Gastroesophageal sphincter (tissue), 3 donors: ENCODE results near the gene SPACDR.

ENCODE experiments used
- EP300 ChIP-seq: sonication (generic); formaldehyde crosslinking; IDR thresholded peaks from one replicate; pipeline ENCODE4 v1.6.1; 2017; ENCODE audit warnings: antibody characterized with exemption, mild to moderate bottlenecking
- POLR2AphosphoS5 ChIP-seq: sonication (generic); formaldehyde crosslinking; IDR thresholded peaks from one replicate; pipeline ENCODE4 v1.6.1; 2017; ENCODE audit warnings: antibody characterized with exemption
- TF ChIP-seq, protein P1 (sequence below), 4 experiments: fragments of 200-600 bp in 2 of 4; fragments of 450-650 bp in 2 of 4; sonication (generic) in 1 of 4; IDR thresholded peaks; one replicate each; pipeline ENCODE4 v1.5.1; 2017 to 2019; ENCODE audit warnings: antibody characterized with exemption in 4 of 4, mild to moderate bottlenecking in 2 of 4, moderate library complexity in 2 of 4

DNA sequence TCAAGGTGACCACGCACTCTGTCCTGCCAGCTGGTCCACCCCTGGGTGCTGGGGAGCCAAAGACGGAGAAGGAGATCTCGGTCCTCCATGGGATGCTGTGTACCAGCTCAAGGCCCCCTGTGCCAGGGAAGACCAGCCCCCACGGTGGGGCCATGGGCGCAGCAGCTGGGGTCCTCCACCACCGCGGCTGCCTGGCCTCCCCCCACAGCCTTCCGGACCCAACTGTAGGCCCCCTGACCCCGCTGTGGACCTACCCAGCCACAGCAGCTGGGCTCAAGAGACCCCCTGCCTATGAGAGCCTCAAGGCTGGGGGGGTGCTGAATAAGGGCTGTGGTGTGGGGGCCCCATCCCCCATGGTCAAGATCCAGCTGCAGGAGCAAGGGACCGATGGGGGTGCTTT lies 25.1 kb upstream of the SPACDR start:
- TF ChIP-seq, protein P1, sequence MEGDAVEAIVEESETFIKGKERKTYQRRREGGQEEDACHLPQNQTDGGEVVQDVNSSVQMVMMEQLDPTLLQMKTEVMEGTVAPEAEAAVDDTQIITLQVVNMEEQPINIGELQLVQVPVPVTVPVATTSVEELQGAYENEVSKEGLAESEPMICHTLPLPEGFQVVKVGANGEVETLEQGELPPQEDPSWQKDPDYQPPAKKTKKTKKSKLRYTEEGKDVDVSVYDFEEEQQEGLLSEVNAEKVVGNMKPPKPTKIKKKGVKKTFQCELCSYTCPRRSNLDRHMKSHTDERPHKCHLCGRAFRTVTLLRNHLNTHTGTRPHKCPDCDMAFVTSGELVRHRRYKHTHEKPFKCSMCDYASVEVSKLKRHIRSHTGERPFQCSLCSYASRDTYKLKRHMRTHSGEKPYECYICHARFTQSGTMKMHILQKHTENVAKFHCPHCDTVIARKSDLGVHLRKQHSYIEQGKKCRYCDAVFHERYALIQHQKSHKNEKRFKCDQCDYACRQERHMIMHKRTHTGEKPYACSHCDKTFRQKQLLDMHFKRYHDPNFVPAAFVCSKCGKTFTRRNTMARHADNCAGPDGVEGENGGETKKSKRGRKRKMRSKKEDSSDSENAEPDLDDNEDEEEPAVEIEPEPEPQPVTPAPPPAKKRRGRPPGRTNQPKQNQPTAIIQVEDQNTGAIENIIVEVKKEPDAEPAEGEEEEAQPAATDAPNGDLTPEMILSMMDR (IDR thresholded peaks at IDR 0.05): no peak
- TF ChIP-seq POLR2AphosphoS5 (no peak), EP300 (no peak)
